ENCODE results near the gene LRRC57.

The LRRC57 gene

GRCh38 chr15:42547918-42548248, 710 bp downstream of the LRRC57 start:
- peak overlapping the region; percentile 88 for H3K4me3 ChIP-seq (ENCODE audit: low read length)
- peaks cover 33% of the 10 kb centered on the region for H3K4me1 ChIP-seq (ENCODE audit: low read length)
- H3F3A ChIP-seq (ENCODE audit: insufficient read depth, low read length): peaks cover 26% of the 10 kb centered on the region
- H3K9me3 ChIP-seq (replicated peaks; ENCODE audit: insufficient read depth, low read length): no peaks in the 10 kb centered on the region
- peak overlapping the region; percentile 96 for H3K9ac ChIP-seq (ENCODE audit: low read length)
- H3K9me2 ChIP-seq (replicated peaks; ENCODE audit: insufficient read depth, low read length): no peaks in the 10 kb centered on the region
- H3K36me3 ChIP-seq (replicated peaks; ENCODE audit: insufficient read depth, low read length): 0 out of 2 replicates have a peak, but pooled peaks cover 4% of the 10 kb centered on the region
- H2AFZ ChIP-seq (ENCODE audit: low read length): peak overlapping the region; percentile 73
- H3K27me3 ChIP-seq (replicated peaks; ENCODE audit: insufficient read depth, low read length): no peaks in the 10 kb centered on the region
- peak; percentile 38 for DNase-seq
- no peak for TF ChIP-seq EZH2phosphoT487 (IDR thresholded peaks at IDR 0.05; ENCODE audit: low read length)
- no peak for TF ChIP-seq CTCF (IDR thresholded peaks at IDR 0.05; ENCODE audit: low read length)
- TF ChIP-seq EZH2 (optimal IDR thresholded peaks at IDR 0.05; ENCODE audit: low read depth, low read length): no peak
- H3K79me2 ChIP-seq (ENCODE audit: low read length): peaks cover 69% of the 10 kb centered on the region
- peak overlapping the region; percentile 89 for H3K4me2 ChIP-seq (ENCODE audit: low read depth, low read length)
- peak overlapping the region; percentile 72 for H3K27ac ChIP-seq (ENCODE audit: low read length)
- 0 out of 2 replicates have a peak, but pooled peaks cover 5% of the 10 kb centered on the region for H4K20me1 ChIP-seq (ENCODE audit: insufficient read depth, low read length)

- Histone ChIP-seq H3F3A (ENCODE audit: insufficient read depth, low read length) (peaks cover 14% of the 10 kb centered on the region), H3K27me3 (replicated peaks; ENCODE audit: insufficient read depth, low read length) (no peaks in the 10 kb centered on the region), H3K4me1 (ENCODE audit: low read length) (peaks cover 16% of the 10 kb centered on the region; the same call in 1 of the 2 replicates), H3K9ac (ENCODE audit: low read length) (no peak overlapping the region), H3K9me2 (replicated peaks; ENCODE audit: insufficient read depth, low read length) (no peaks in the 10 kb centered on the region), H3K9me3 (replicated peaks; ENCODE audit: insufficient read depth, low read length) (no peaks in the 10 kb centered on the region), H2AFZ (ENCODE audit: low read length) (no peak overlapping the region), H3K4me2 (ENCODE audit: low read depth, low read length) (no peak overlapping the region), H3K4me3 (ENCODE audit: low read length) (no peak overlapping the region), H3K27ac (ENCODE audit: low read length) (no peak overlapping the region), H3K79me2 (ENCODE audit: low read length) (peaks cover 43% of the 10 kb centered on the region), H4K20me1 (ENCODE audit: insufficient read depth, low read length) (no peaks in the 10 kb centered on the region), H3K36me3 (replicated peaks; ENCODE audit: insufficient read depth, low read length) (peaks cover 4% of the 10 kb centered on the region; the same call in 1 of the 2 replicates)
- no peak for DNase-seq
- TF ChIP-seq CTCF (IDR thresholded peaks at IDR 0.05; ENCODE audit: low read length): no peak
- no peak for TF ChIP-seq EZH2 (optimal IDR thresholded peaks at IDR 0.05; ENCODE audit: low read depth, low read length)
- no peak for TF ChIP-seq EZH2phosphoT487 (IDR thresholded peaks at IDR 0.05; ENCODE audit: low read length)
Measured at GRCh38 chr15:42544853-42545629, 3.6 kb downstream of the LRRC57 start.

- H3K36me3 ChIP-seq (replicated peaks; ENCODE audit: insufficient read depth, low read length): no peaks in the 10 kb centered on the region
- no peak for DNase-seq
Measured at GRCh38 chr15:42533246-42533645, 15.3 kb downstream of the LRRC57 start.

More at GRCh38 chr15:42533246-42533645, 15.3 kb downstream of the LRRC57 start:
- H3K4me1 ChIP-seq (ENCODE audit: low read length): no peaks in the 10 kb centered on the region
- no peaks in the 10 kb centered on the region for H4K20me1 ChIP-seq (ENCODE audit: insufficient read depth, low read length)
- H3F3A ChIP-seq (ENCODE audit: insufficient read depth, low read length): no peaks in the 10 kb centered on the region
- H2AFZ ChIP-seq (ENCODE audit: low read length): no peak overlapping the region
- no peak overlapping the region for H3K27ac ChIP-seq (ENCODE audit: low read length)
- H3K79me2 ChIP-seq (ENCODE audit: low read length): no peaks in the 10 kb centered on the region
- no peak for TF ChIP-seq EZH2 (optimal IDR thresholded peaks at IDR 0.05; ENCODE audit: low read depth, low read length)
- no peak for TF ChIP-seq CTCF (IDR thresholded peaks at IDR 0.05; ENCODE audit: low read length)
- no peak for TF ChIP-seq EZH2phosphoT487 (IDR thresholded peaks at IDR 0.05; ENCODE audit: low read length)
- H3K27me3 ChIP-seq (replicated peaks; ENCODE audit: insufficient read depth, low read length): no peaks in the 10 kb centered on the region
- H3K9ac ChIP-seq (ENCODE audit: low read length): no peak overlapping the region
- no peaks in the 10 kb centered on the region for H3K9me3 ChIP-seq (replicated peaks; ENCODE audit: insufficient read depth, low read length)
- H3K4me3 ChIP-seq (ENCODE audit: low read length): no peak overlapping the region
- H3K9me2 ChIP-seq (replicated peaks; ENCODE audit: insufficient read depth, low read length): no peaks in the 10 kb centered on the region
- H3K4me2 ChIP-seq (ENCODE audit: low read depth, low read length): no peak overlapping the region

Data from MM.1S (cell line).